Neural cell (in vitro differentiated cells): ENCODE data around the gene CCDC43.

Source experiments
- EP300 ChIP-seq: fragments of 450-650 bp; conservative IDR thresholded peaks from 2 replicates; pipeline ENCODE4 v1.6.1; 2014; ENCODE audit warnings: antibody characterized with exemption, mild to moderate bottlenecking, moderate library complexity; ENCODE audit not compliant: poor library complexity, severe bottlenecking
- EZH2 ChIP-seq: fragments of 200-600, 300-800 bp; shearing (Covaris generic), sonication (generic); IDR thresholded peaks from 2 replicates; pipeline ENCODE4 v1.6.1; 2014; ENCODE audit warnings: antibody characterized with exemption, low read length, borderline replicate concordance, mild to moderate bottlenecking; ENCODE audit not compliant: insufficient read depth, poor library complexity, severe bottlenecking
- MXI1 ChIP-seq: fragments of 450-650 bp; conservative IDR thresholded peaks from 2 replicates; pipeline ENCODE4 v1.6.1; 2014; ENCODE audit warnings: antibody characterized with exemption, mild to moderate bottlenecking; ENCODE audit not compliant: poor library complexity, severe bottlenecking
- POLR2AphosphoS5 ChIP-seq: IDR thresholded peaks from 2 replicates; pipeline ENCODE4 v1.6.1; 2012
- TAF1 ChIP-seq: IDR thresholded peaks from 2 replicates; pipeline ENCODE4 v1.6.1; 2012; ENCODE audit warnings: low read depth
- TF ChIP-seq, protein P1 (sequence below): fragments of 450-650 bp; IDR thresholded peaks from 2 replicates; pipeline ENCODE4 v1.5.1; 2014; ENCODE audit warnings: antibody characterized with exemption, mild to moderate bottlenecking, moderate library complexity; ENCODE audit not compliant: poor library complexity, severe bottlenecking
- TF ChIP-seq, protein P2 (sequence below): IDR thresholded peaks from 2 replicates; pipeline ENCODE4 v1.6.1; 2012; ENCODE audit warnings: borderline replicate concordance

DNA sequence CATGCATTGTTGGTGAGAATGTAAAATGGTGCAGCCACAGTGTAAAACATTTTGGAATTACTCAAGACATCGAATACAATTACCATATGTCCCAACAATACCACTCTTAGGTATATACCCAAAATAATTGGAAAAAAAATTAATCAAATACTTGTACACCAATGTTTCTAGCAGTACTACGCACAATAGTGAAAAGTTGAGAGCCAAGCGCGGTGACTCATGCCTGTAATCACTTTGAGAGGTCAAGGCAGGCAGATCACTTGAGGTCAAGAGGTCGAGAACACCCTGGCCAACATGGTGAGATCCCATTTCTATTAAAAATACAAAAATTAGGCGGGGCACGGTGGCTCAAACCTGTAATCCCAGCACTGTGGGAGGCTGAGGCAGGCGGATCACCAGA is 36.8 kb downstream of the CCDC43 start:
- TF ChIP-seq, protein P1, sequence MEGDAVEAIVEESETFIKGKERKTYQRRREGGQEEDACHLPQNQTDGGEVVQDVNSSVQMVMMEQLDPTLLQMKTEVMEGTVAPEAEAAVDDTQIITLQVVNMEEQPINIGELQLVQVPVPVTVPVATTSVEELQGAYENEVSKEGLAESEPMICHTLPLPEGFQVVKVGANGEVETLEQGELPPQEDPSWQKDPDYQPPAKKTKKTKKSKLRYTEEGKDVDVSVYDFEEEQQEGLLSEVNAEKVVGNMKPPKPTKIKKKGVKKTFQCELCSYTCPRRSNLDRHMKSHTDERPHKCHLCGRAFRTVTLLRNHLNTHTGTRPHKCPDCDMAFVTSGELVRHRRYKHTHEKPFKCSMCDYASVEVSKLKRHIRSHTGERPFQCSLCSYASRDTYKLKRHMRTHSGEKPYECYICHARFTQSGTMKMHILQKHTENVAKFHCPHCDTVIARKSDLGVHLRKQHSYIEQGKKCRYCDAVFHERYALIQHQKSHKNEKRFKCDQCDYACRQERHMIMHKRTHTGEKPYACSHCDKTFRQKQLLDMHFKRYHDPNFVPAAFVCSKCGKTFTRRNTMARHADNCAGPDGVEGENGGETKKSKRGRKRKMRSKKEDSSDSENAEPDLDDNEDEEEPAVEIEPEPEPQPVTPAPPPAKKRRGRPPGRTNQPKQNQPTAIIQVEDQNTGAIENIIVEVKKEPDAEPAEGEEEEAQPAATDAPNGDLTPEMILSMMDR: no peak
- no peak for TF ChIP-seq POLR2AphosphoS5
- no peak for TF ChIP-seq EZH2
- TF ChIP-seq, protein P2, sequence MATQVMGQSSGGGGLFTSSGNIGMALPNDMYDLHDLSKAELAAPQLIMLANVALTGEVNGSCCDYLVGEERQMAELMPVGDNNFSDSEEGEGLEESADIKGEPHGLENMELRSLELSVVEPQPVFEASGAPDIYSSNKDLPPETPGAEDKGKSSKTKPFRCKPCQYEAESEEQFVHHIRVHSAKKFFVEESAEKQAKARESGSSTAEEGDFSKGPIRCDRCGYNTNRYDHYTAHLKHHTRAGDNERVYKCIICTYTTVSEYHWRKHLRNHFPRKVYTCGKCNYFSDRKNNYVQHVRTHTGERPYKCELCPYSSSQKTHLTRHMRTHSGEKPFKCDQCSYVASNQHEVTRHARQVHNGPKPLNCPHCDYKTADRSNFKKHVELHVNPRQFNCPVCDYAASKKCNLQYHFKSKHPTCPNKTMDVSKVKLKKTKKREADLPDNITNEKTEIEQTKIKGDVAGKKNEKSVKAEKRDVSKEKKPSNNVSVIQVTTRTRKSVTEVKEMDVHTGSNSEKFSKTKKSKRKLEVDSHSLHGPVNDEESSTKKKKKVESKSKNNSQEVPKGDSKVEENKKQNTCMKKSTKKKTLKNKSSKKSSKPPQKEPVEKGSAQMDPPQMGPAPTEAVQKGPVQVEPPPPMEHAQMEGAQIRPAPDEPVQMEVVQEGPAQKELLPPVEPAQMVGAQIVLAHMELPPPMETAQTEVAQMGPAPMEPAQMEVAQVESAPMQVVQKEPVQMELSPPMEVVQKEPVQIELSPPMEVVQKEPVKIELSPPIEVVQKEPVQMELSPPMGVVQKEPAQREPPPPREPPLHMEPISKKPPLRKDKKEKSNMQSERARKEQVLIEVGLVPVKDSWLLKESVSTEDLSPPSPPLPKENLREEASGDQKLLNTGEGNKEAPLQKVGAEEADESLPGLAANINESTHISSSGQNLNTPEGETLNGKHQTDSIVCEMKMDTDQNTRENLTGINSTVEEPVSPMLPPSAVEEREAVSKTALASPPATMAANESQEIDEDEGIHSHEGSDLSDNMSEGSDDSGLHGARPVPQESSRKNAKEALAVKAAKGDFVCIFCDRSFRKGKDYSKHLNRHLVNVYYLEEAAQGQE: no peak
- TF ChIP-seq EP300: no peak
- no peak for TF ChIP-seq MXI1
- TF ChIP-seq TAF1: no peak
